Right atrium auricular region (tissue), 2 donors: ENCODE results near the gene PKD1L1. TPM values are rescaled to one million over a fixed set of nuclear protein-coding genes. Genes with fewer than 3 reads are reported as not detected.

ENCODE experiments used
- DNase-seq: peaks from one replicate; pipeline ENCODE4 v3.0.0-alpha.2; 2019; ENCODE audit warnings: low spot score
- H3K27ac ChIP-seq, 2 donors: fragments of 200-600 bp; sonication (generic); 1 replicate in 1 of 2; 2 replicates in 1 of 2; pipeline ENCODE4 v1.5.1; 2016 to 2019
- H3K27me3 ChIP-seq, 2 donors: fragments of 200-600 bp; sonication (generic); one replicate each; pipeline versions ENCODE4 v1.5.1 to v1.6.0; 2017 to 2019
- H3K36me3 ChIP-seq: fragments of 200-600 bp; sonication (generic); one replicate; pipeline ENCODE4 v1.5.1; 2016
- H3K4me1 ChIP-seq, 2 donors: fragments of 200-600 bp; sonication (generic); one replicate each; pipeline versions ENCODE4 v1.5.1 to v1.6.0; 2017 to 2019
- H3K4me3 ChIP-seq, 2 donors: fragments of 200-600 bp; sonication (generic); 1 replicate in 1 of 2; 2 replicates in 1 of 2; pipeline ENCODE4 v1.5.1; 2017 to 2019; ENCODE audit warnings: mild to moderate bottlenecking in 1 of 2, moderate library complexity in 1 of 2
- H3K9me3 ChIP-seq, 2 donors: fragments of 200-600 bp; sonication (generic); one replicate each; pipeline ENCODE4 v1.5.1; 2019
- total RNA-seq, 2 donors: library from RNA; depleted of rRNA; stranded (reverse); fragments of >200 nt; gene quantifications; one replicate each; pipeline ENCODE4 v1.1.0, GENCODE V29; 2016
- TF ChIP-seq, protein P1 (sequence below), 2 donors: fragments of 200-600 bp; sonication (generic); IDR thresholded peaks; one replicate each; pipeline ENCODE4 v1.5.1; 2019; ENCODE audit warnings: antibody characterized with exemption in 2 of 2

Gene PKD1L1
- total RNA-seq, 2 donors from 2014 or later, result 0.98 to 1.1 TPM

DNA sequence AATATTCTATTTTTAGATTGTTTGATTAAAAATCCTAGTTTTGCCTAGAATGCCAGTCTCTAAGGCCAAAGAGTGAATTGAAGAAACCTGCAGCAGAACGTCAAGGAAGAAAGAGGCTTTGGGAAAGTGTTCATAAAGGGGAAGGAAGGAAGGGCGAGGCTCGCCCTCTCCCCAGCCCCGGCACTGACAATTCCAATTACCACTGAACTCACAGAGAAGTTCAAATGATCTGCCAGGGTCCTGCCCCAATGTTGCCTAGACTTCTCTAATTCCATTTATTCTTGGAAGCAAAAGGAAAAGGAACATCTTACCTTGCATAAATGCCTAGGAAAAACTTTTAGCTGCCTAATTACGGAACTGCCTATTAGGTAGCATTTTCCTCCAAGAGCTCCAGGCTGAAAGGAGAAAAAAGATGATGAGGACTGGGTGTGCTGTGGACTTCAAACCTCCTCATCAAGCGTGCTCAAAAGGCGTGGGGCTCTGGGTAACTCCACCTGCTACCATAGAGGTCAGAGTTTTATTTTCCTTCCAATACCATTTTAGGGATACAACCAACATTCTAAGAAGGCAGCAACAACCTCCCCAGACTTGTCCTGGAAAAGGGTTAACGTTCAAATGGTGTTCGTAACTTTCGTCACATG is 134.5 kb downstream of the PKD1L1 start:
- TF ChIP-seq, protein P1, sequence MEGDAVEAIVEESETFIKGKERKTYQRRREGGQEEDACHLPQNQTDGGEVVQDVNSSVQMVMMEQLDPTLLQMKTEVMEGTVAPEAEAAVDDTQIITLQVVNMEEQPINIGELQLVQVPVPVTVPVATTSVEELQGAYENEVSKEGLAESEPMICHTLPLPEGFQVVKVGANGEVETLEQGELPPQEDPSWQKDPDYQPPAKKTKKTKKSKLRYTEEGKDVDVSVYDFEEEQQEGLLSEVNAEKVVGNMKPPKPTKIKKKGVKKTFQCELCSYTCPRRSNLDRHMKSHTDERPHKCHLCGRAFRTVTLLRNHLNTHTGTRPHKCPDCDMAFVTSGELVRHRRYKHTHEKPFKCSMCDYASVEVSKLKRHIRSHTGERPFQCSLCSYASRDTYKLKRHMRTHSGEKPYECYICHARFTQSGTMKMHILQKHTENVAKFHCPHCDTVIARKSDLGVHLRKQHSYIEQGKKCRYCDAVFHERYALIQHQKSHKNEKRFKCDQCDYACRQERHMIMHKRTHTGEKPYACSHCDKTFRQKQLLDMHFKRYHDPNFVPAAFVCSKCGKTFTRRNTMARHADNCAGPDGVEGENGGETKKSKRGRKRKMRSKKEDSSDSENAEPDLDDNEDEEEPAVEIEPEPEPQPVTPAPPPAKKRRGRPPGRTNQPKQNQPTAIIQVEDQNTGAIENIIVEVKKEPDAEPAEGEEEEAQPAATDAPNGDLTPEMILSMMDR (IDR thresholded peaks at IDR 0.05), result no peak
- H3K9me3 ChIP-seq, result no peaks in the 10 kb centered on the region
- peaks cover 0 to 19% of the 10 kb centered on the region in 2 donors for H3K4me1 ChIP-seq
- no peak for DNase-seq
- H3K4me3 ChIP-seq, result no peak overlapping the region
- H3K36me3 ChIP-seq, result no peaks in the 10 kb centered on the region
- H3K27me3 ChIP-seq, result no peaks in the 10 kb centered on the region
- H3K27ac ChIP-seq, result no peak overlapping the region

DNA sequence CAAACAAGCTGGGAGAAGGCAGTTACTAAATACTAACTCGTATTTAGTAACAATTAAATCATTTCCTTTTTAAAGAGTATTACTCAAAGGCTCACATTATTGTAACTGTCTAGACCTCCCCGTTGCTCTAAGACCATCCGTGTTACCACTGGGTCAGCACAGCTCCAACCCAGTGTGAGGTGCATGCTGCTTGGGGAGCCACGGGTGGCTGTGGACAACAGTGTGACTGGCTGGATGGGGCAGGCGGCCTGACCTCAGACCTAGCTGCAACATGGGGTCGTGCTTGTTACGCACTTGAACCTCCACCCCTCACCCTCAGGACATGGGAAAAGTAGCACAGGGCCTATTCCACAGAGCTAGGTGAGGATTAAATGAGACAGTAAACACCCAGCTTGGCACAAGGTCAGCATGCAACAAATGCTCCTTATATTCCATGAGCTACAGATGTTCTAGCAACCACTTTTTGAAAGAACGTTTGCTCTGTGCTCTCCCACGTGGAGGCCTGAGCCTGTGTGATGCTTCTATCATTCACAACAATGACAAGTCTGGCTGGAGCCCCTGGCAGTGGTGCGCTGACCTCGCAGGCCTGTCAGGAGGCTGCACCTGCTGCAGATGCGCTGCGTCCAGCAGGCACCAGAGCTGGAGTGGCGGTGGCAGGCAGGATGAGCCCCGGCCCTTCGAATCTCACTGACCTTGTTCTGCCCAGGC is 135.7 kb downstream of the PKD1L1 start:
- H3K27me3 ChIP-seq, result no peaks in the 10 kb centered on the region
- peaks cover 0 to 19% of the 10 kb centered on the region in 2 donors for H3K4me1 ChIP-seq
- DNase-seq, result no peak
- H3K36me3 ChIP-seq, result no peaks in the 10 kb centered on the region
- TF ChIP-seq, protein P1 (IDR thresholded peaks at IDR 0.05), result no peak
- no peaks in the 10 kb centered on the region for H3K9me3 ChIP-seq
- no peak overlapping the region for H3K4me3 ChIP-seq
- no peak overlapping the region for H3K27ac ChIP-seq

DNA sequence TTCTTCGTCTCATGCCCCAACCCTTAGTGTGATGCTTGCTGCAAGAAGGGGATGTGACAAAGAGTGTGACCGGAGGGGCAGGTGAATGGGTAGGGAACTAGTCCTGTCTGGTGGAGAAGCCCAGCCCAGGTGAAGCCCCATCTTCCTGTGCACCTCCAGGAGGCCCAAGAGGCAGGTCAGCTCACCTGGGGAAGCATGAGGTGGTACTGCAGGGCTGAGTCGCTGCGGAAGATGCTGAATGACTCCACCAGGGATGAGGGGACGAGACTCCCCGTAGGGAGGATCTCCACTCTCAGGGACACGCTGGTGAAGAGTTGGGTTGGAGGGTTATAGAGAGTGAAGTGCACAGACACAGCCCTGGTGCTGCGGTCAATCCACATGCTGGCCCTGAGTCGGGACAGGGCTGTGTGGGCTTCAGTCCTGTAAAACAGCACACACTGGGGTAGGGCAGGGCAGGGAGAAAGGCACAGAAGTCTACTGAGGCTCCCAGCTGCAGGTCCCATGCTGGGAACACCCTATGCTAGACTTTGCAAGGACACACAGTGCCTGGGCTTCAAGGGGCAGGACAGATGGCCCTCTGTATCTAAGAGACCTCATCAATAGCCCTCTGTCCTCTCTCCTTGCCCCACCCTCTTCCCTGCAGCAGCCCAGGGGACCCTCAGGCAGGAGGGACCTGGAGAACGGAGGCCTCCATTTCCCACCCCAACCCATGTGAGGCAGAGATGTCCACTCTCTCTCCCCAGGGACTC is 136.5 kb downstream of the PKD1L1 start:
- H3K27me3 ChIP-seq, result no peaks in the 10 kb centered on the region
- H3K36me3 ChIP-seq, result no peaks in the 10 kb centered on the region
- TF ChIP-seq, protein P1 (IDR thresholded peaks at IDR 0.05), result no peak
- H3K4me3 ChIP-seq, result no peak overlapping the region
- no peaks in the 10 kb centered on the region for H3K9me3 ChIP-seq
- peaks cover 0 to 26% of the 10 kb centered on the region in 2 donors for H3K4me1 ChIP-seq
- H3K27ac ChIP-seq, result no peak overlapping the region
- no peak for DNase-seq

DNA sequence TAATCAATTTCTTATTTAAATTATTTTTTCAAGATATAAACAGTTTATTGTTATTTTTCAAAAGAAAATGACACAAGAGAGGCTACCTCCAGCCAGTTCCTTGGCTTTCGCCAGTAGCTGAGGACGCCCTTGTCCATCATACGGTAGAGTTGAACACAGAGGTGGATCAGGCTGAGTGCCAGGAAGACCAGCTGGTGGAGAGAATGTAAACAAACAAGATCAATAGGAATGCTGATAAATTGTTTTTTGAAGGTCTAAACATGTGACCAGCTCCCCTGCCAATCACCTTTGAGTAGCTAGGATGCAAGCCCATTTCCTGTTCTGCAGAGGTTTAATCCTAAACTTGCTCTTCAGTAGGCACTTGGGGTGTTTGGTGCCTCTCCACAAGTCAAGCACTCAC is 138.9 kb downstream of the PKD1L1 start:
- TF ChIP-seq, protein P1 (IDR thresholded peaks at IDR 0.05), result no peak
- DNase-seq, result no peak
- peaks cover 0 to 29% of the 10 kb centered on the region in 2 donors for H3K4me1 ChIP-seq

DNA sequence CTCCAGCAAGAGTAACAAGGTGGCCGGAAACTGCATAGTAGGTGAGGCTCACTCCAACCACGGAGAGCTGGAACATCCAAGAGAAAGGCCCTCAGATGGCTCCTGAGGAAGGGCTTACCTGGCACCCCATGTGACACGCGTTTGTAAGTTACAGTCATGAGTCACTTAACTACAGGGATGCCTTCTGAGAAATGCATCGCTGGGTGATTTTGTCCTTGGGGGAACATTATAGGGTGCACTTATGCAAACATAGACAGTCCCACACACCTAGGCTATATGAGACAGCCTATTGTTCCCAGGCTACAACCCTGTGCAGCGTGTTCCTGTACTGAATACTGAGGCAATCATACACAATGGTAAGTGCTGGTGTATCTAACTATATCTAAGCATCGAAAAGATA is 139.9 kb downstream of the PKD1L1 start:
- no peak overlapping the region for H3K4me3 ChIP-seq
- peaks cover 0 to 19% of the 10 kb centered on the region in 2 donors for H3K4me1 ChIP-seq
- TF ChIP-seq, protein P1 (IDR thresholded peaks at IDR 0.05), result no peak
- DNase-seq, result no peak
- H3K27me3 ChIP-seq, result no peaks in the 10 kb centered on the region
- no peak overlapping the region for H3K27ac ChIP-seq
- H3K36me3 ChIP-seq, result no peaks in the 10 kb centered on the region
- no peaks in the 10 kb centered on the region for H3K9me3 ChIP-seq

More for the DNA sequence above, 138.9 kb downstream of the PKD1L1 start:
- H3K36me3 ChIP-seq, result no peaks in the 10 kb centered on the region
- no peaks in the 10 kb centered on the region for H3K9me3 ChIP-seq
- H3K4me3 ChIP-seq, result no peak overlapping the region
- H3K27me3 ChIP-seq, result no peaks in the 10 kb centered on the region
- no peak overlapping the region for H3K27ac ChIP-seq
